Measurements from ENCODE around the gene IRAK2.

Gene IRAK2

GRCh38 chr3:10273702-10274305 lies 109.1 kb downstream of the IRAK2 start:
- TF ChIP-seq PATZ1 (CRISPR knock-in tag; IDR thresholded peaks at IDR 0.05; ENCODE audit: borderline replicate concordance) (no peak), PPARA (CRISPR knock-in tag; IDR thresholded peaks at IDR 0.05; ENCODE audit: borderline replicate concordance) (no peak), TSHZ2 (CRISPR knock-in tag; IDR thresholded peaks at IDR 0.05) (no peak), GLIS3 (CRISPR knock-in tag; IDR thresholded peaks at IDR 0.05) (no peak), ZNF8 (CRISPR knock-in tag; IDR thresholded peaks at IDR 0.05) (no peak), ESRRG (CRISPR knock-in tag; IDR thresholded peaks at IDR 0.05) (no peak), CREB5 (CRISPR knock-in tag; IDR thresholded peaks at IDR 0.05; ENCODE audit: low read depth) (no peak)
- ATAC-seq = peak; percentile 53; the same call in 2 of the 3 replicates

- no peak for TF ChIP-seq BACH2 (CRISPR knock-in tag; IDR thresholded peaks at IDR 0.05; ENCODE audit: borderline replicate concordance)
- no peak for TF ChIP-seq ZFP3 (CRISPR knock-in tag; IDR thresholded peaks at IDR 0.05)
- TF ChIP-seq POU6F1 (CRISPR knock-in tag; IDR thresholded peaks at IDR 0.05; ENCODE audit: borderline replicate concordance, low read depth) = no peak
- TF ChIP-seq CREB5 (CRISPR knock-in tag; IDR thresholded peaks at IDR 0.05; ENCODE audit: low read depth) = no peak
- TF ChIP-seq TCF4 (CRISPR knock-in tag; IDR thresholded peaks at IDR 0.05; ENCODE audit: borderline replicate concordance) = no peak
- no peak for TF ChIP-seq ARNTL (CRISPR knock-in tag; IDR thresholded peaks at IDR 0.05; ENCODE audit: borderline replicate concordance, low read depth)
- no peak for TF ChIP-seq ZC3H10 (CRISPR knock-in tag; IDR thresholded peaks at IDR 0.05)
- TF ChIP-seq PPARA (CRISPR knock-in tag; IDR thresholded peaks at IDR 0.05; ENCODE audit: borderline replicate concordance) = no peak
- ATAC-seq = no peak
Measured at GRCh38 chr3:10274601-10275000, 109.9 kb downstream of the IRAK2 start.

GRCh38 chr3:10277115-10277625 lies 112.5 kb downstream of the IRAK2 start:
- no peak for ATAC-seq
- TF ChIP-seq ZNF8 (CRISPR knock-in tag; IDR thresholded peaks at IDR 0.05) (no peak), PPARA (CRISPR knock-in tag; IDR thresholded peaks at IDR 0.05; ENCODE audit: borderline replicate concordance) (no peak), SNAI2 (CRISPR knock-in tag; IDR thresholded peaks at IDR 0.05) (no peak), TCF4 (CRISPR knock-in tag; IDR thresholded peaks at IDR 0.05; ENCODE audit: borderline replicate concordance) (no peak), PATZ1 (CRISPR knock-in tag; IDR thresholded peaks at IDR 0.05; ENCODE audit: borderline replicate concordance) (no peak), ESRRG (CRISPR knock-in tag; IDR thresholded peaks at IDR 0.05) (no peak), CSDC2 (CRISPR knock-in tag; IDR thresholded peaks at IDR 0.05) (no peak), ZNF70 (CRISPR knock-in tag; IDR thresholded peaks at IDR 0.05) (no peak), ARNTL (CRISPR knock-in tag; IDR thresholded peaks at IDR 0.05; ENCODE audit: borderline replicate concordance, low read depth) (no peak), ISL1 (CRISPR knock-in tag; IDR thresholded peaks at IDR 0.05) (no peak), CSRNP3 (CRISPR knock-in tag; IDR thresholded peaks at IDR 0.05) (no peak), GLIS3 (CRISPR knock-in tag; IDR thresholded peaks at IDR 0.05) (no peak), CREB5 (CRISPR knock-in tag; IDR thresholded peaks at IDR 0.05; ENCODE audit: low read depth) (no peak), BACH2 (CRISPR knock-in tag; IDR thresholded peaks at IDR 0.05; ENCODE audit: borderline replicate concordance) (no peak), TOX (CRISPR knock-in tag; IDR thresholded peaks at IDR 0.05; ENCODE audit: borderline replicate concordance) (no peak), RARB (CRISPR knock-in tag; IDR thresholded peaks at IDR 0.05) (no peak)

All from SK-N-SH treated with all-trans-retinoic acid at 6 μM for 48 hours (cell line).